WTC11 (cell line): ENCODE results near the gene NRG3. TPM values are rescaled to one million over a fixed set of nuclear protein-coding genes. Genes with fewer than 3 reads are reported as not detected.

Experiments used
- ATAC-seq: fragments of 200-7000 bp; cut with Tn5 transposase; 2 replicates; pipeline ENCODE4 v1.10.0; 2021; ENCODE audit warnings: mild to moderate bottlenecking, moderate library complexity
- CTCF ChIA-PET: fragments of 300-600 bp; sonication (Branson Sonifier 250); formaldehyde crosslinking; loops from one replicate; lab custom pipeline; 2021; ENCODE audit warnings: antibody characterized with exemption; lab: Charles Lee
- POLR2A ChIA-PET: fragments of 350-600 bp; sonication (Branson Sonifier 250); formaldehyde crosslinking; loops from one replicate; lab custom pipeline; 2021; ENCODE audit warnings: antibody characterized with exemption; lab: Charles Lee
- DNase-seq: peaks from one replicate; pipeline ENCODE4 v3.0.0; 2021; ENCODE audit warnings: low spot score
- H3K27ac Mint-ChIP-seq: 2 replicates; pipeline ENCODE4 v1.8.0; 2021; ENCODE audit warnings: mixed read lengths
- H3K27me3 Mint-ChIP-seq: 2 replicates; pipeline ENCODE4 v1.8.0; 2021; ENCODE audit warnings: low read depth, mild to moderate bottlenecking, moderate library complexity, mixed read lengths
- H3K36me3 Mint-ChIP-seq: 2 replicates; pipeline ENCODE4 v1.8.0; 2021; ENCODE audit warnings: mixed read lengths
- H3K4me1 Mint-ChIP-seq: 2 replicates; pipeline ENCODE4 v1.8.0; 2022; ENCODE audit warnings: mixed read lengths
- H3K4me3 Mint-ChIP-seq: 2 replicates; pipeline ENCODE4 v1.8.0; 2021; ENCODE audit warnings: mild to moderate bottlenecking, moderate library complexity, mixed read lengths
- H3K9me3 Mint-ChIP-seq: 2 replicates; pipeline ENCODE4 v1.8.0; 2021; ENCODE audit warnings: mixed read lengths
- AFF4 ChIP-seq: sonication (generic); formaldehyde crosslinking; IDR thresholded peaks from 2 replicates; pipeline ENCODE4 v1.8.1; 2023; ENCODE audit warnings: mild to moderate bottlenecking, missing genetic modification reagents, borderline replicate concordance
- ATF1 ChIP-seq: sonication (generic); formaldehyde crosslinking; IDR thresholded peaks from 2 replicates; pipeline ENCODE4 v1.8.1; 2023; ENCODE audit warnings: mild to moderate bottlenecking, moderate library complexity, missing genetic modification reagents
- ATF6 ChIP-seq: sonication (generic); formaldehyde crosslinking; IDR thresholded peaks from 2 replicates; pipeline ENCODE4 v1.8.1; 2023; ENCODE audit warnings: mild to moderate bottlenecking, missing genetic modification reagents
- E2F4 ChIP-seq: sonication (generic); formaldehyde crosslinking; IDR thresholded peaks from 2 replicates; pipeline ENCODE4 v1.8.1; 2022; ENCODE audit warnings: low read depth, mild to moderate bottlenecking, moderate library complexity, missing genetic modification reagents, borderline replicate concordance
- ELF4 ChIP-seq: sonication (generic); formaldehyde crosslinking; IDR thresholded peaks from 2 replicates; pipeline ENCODE4 v1.8.1; 2022; ENCODE audit warnings: low read depth, mild to moderate bottlenecking, moderate library complexity, missing genetic modification reagents
- EMX1 ChIP-seq: fragments of 250-450 bp; sonication (Bioruptor Pico); IDR thresholded peaks from 2 replicates; pipeline ENCODE4 v1.8.0; 2021; ENCODE audit warnings: mild to moderate bottlenecking
- ERG ChIP-seq: fragments of 250-450 bp; sonication (Bioruptor Pico); IDR thresholded peaks from 2 replicates; pipeline ENCODE4 v1.8.0; 2021; ENCODE audit warnings: mild to moderate bottlenecking
- GTF2I ChIP-seq: fragments of 250-450 bp; sonication (Bioruptor Pico); conservative IDR thresholded peaks from 2 replicates; pipeline ENCODE4 v1.4.0; 2021; ENCODE audit warnings: mild to moderate bottlenecking
- MYBL2 ChIP-seq: sonication (generic); formaldehyde crosslinking; IDR thresholded peaks from 2 replicates; pipeline ENCODE4 v1.8.1; 2023; ENCODE audit warnings: mild to moderate bottlenecking, moderate library complexity, missing genetic modification reagents
- PRDM15 ChIP-seq: sonication (generic); formaldehyde crosslinking; IDR thresholded peaks from 2 replicates; pipeline ENCODE4 v1.8.0; 2022; ENCODE audit warnings: missing genetic modification reagents
- RELA ChIP-seq: sonication (generic); formaldehyde crosslinking; IDR thresholded peaks from 2 replicates; pipeline ENCODE4 v1.8.1; 2022; ENCODE audit warnings: missing genetic modification reagents, mild to moderate bottlenecking, borderline replicate concordance
- TEAD1 ChIP-seq: sonication (generic); formaldehyde crosslinking; IDR thresholded peaks from 2 replicates; pipeline ENCODE4 v1.8.0; 2022; ENCODE audit warnings: mild to moderate bottlenecking, missing genetic modification reagents
- TP53 ChIP-seq: sonication (generic); formaldehyde crosslinking; IDR thresholded peaks from 2 replicates; pipeline ENCODE4 v1.8.1; 2023; ENCODE audit warnings: mild to moderate bottlenecking, missing genetic modification reagents
- ZNF121 ChIP-seq: sonication (generic); formaldehyde crosslinking; IDR thresholded peaks from 2 replicates; pipeline ENCODE4 v1.8.0; 2023; ENCODE audit warnings: missing genetic modification reagents
- ZNF138 ChIP-seq: sonication (generic); formaldehyde crosslinking; conservative IDR thresholded peaks from 2 replicates; pipeline ENCODE4 v1.8.1; 2022; ENCODE audit warnings: mild to moderate bottlenecking, moderate library complexity, missing genetic modification reagents
- ZNF232 ChIP-seq: sonication (generic); formaldehyde crosslinking; IDR thresholded peaks from 2 replicates; pipeline ENCODE4 v1.8.0; 2022; ENCODE audit warnings: mild to moderate bottlenecking, missing genetic modification reagents
- ZNF317 ChIP-seq: sonication (generic); formaldehyde crosslinking; IDR thresholded peaks from 2 replicates; pipeline ENCODE4 v1.8.1; 2023; ENCODE audit warnings: low read depth, mild to moderate bottlenecking, moderate library complexity, missing genetic modification reagents, borderline replicate concordance
- ZNF416 ChIP-seq: fragments of 250-450 bp; sonication (Bioruptor Pico); IDR thresholded peaks from 2 replicates; pipeline ENCODE4 v1.9.0; 2021; ENCODE audit warnings: mild to moderate bottlenecking, inconsistent platforms
- ZSCAN18 ChIP-seq: fragments of 250-450 bp; sonication (Bioruptor Pico); IDR thresholded peaks from 2 replicates; pipeline ENCODE4 v2.1.2; 2022; ENCODE audit warnings: mild to moderate bottlenecking, moderate library complexity
- total RNA-seq: library from RNA; stranded (reverse); gene quantifications from 3 replicates; pipeline ENCODE4 v1.2.3, GENCODE V29; 2021

NRG3 gene
- total RNA-seq, 1 experiment from 2014 or later, result 7.0 TPM

- H3K36me3 Mint-ChIP-seq, result no peaks in the 10 kb centered on the region
- no peak for DNase-seq
- H3K27me3 Mint-ChIP-seq, result no peaks in the 10 kb centered on the region
- peaks cover 9% of the 10 kb centered on the region for H3K4me1 Mint-ChIP-seq
- H3K9me3 Mint-ChIP-seq, result no peaks in the 10 kb centered on the region
- ChIA-PET POLR2A (no interaction called here), CTCF (no interaction called here)
- H3K4me3 Mint-ChIP-seq, result no peak overlapping the region
- no peak for ATAC-seq
- H3K27ac Mint-ChIP-seq, result no peak overlapping the region; the same call in 1 of the 2 replicates
- TF ChIP-seq ERG (no peak), MYBL2 (CRISPR knock-in tag) (no peak), EMX1 (CRISPR knock-in tag) (no peak), ATF1 (no peak), AFF4 (CRISPR knock-in tag) (no peak), RELA (no peak), ZSCAN18 (CRISPR knock-in tag) (no peak), ATF6 (CRISPR knock-in tag) (no peak)
Measured at GRCh38 chr10:82282782-82283456, 407.9 kb downstream of the NRG3 start.

- Mint-ChIP-seq H3K27me3 (no peaks in the 10 kb centered on the region), H3K27ac (no peak overlapping the region), H3K4me1 (peaks cover 9% of the 10 kb centered on the region), H3K36me3 (no peaks in the 10 kb centered on the region), H3K4me3 (no peak overlapping the region), H3K9me3 (no peaks in the 10 kb centered on the region)
- DNase-seq, result no peak
- TF ChIP-seq ZNF317 (no peak), ZNF138 (no peak), ZNF416 (CRISPR knock-in tag) (no peak), ELF4 (no peak)
- POLR2A ChIA-PET, result no interaction called here
- CTCF ChIA-PET, result no interaction called here
- no peak for ATAC-seq
Measured at GRCh38 chr10:82284180-82284579, 409.2 kb downstream of the NRG3 start.

GRCh38 chr10:82288461-82288881 lies 413.5 kb downstream of the NRG3 start:
- CTCF ChIA-PET, result no interaction called here
- Mint-ChIP-seq H3K4me3 (no peak overlapping the region), H3K27ac (no peak overlapping the region), H3K27me3 (no peaks in the 10 kb centered on the region), H3K4me1 (no peaks in the 10 kb centered on the region), H3K9me3 (no peaks in the 10 kb centered on the region), H3K36me3 (no peaks in the 10 kb centered on the region)
- DNase-seq (no peak), ATAC-seq (no peak)
- POLR2A ChIA-PET, result no interaction called here
- no peak for TF ChIP-seq PRDM15
- TF ChIP-seq GTF2I, result no peak
- no peak for TF ChIP-seq ZNF138
- TF ChIP-seq TP53, result no peak
- TF ChIP-seq E2F4 (CRISPR knock-in tag), result no peak
- no peak for TF ChIP-seq ZNF121 (CRISPR knock-in tag)
- TF ChIP-seq TEAD1 (CRISPR knock-in tag), result no peak
- no peak for TF ChIP-seq ZNF232
